ENCODE results near the gene WASF3.

WASF3 gene

GRCh38 chr13:26727633-26728032, 170.2 kb downstream of the WASF3 start:
- TF ChIP-seq POLR2AphosphoS5 (IDR thresholded peaks at IDR 0.05; ENCODE audit: low read depth, low read length) (no peak), SIN3A (IDR thresholded peaks at IDR 0.05; ENCODE audit: borderline replicate concordance, insufficient read depth, low read length) (no peak), FOXP2 (optimal IDR thresholded peaks at IDR 0.05; ENCODE audit: borderline replicate concordance, extremely low read depth, extremely low read length, insufficient read depth) (no peak), REST (IDR thresholded peaks at IDR 0.05; ENCODE audit: insufficient read depth in 1 of 2, low read depth in 2 of 2, low read length in 2 of 2) (no peak), TAF1 (IDR thresholded peaks at IDR 0.05; ENCODE audit: borderline replicate concordance, insufficient read depth, low read length) (no peak)

- no peak for TF ChIP-seq TAF1 (IDR thresholded peaks at IDR 0.05; ENCODE audit: borderline replicate concordance, insufficient read depth, low read length)
- TF ChIP-seq FOXP2 (optimal IDR thresholded peaks at IDR 0.05; ENCODE audit: borderline replicate concordance, extremely low read depth, extremely low read length, insufficient read depth) = no peak
- TF ChIP-seq REST (IDR thresholded peaks at IDR 0.05; ENCODE audit: insufficient read depth in 1 of 2, low read depth in 2 of 2, low read length in 2 of 2) = no peak
- no peak for TF ChIP-seq SIN3A (IDR thresholded peaks at IDR 0.05; ENCODE audit: borderline replicate concordance, insufficient read depth, low read length)
- TF ChIP-seq POLR2AphosphoS5 (IDR thresholded peaks at IDR 0.05; ENCODE audit: low read depth, low read length) = no peak
Measured at GRCh38 chr13:26735677-26736076, 178.2 kb downstream of the WASF3 start.
